CD4-positive, CD25-positive, alpha-beta regulatory T cell (primary cell): ENCODE data around the gene DAGLA. TPM values are rescaled to one million over a fixed set of nuclear protein-coding genes. Genes with fewer than 3 reads are reported as not detected.

Experiments used
- ATAC-seq, 2 donors: fragments of 150-1000 bp; cut with Tn5 transposase; one replicate each; pipeline ENCODE4 v1.10.0; 2021; ENCODE audit warnings: low read depth in 2 of 2, moderate number of reproducible peaks in 2 of 2, moderate library complexity in 1 of 2
- DNase-seq, 3 donors: peaks; one replicate each; pipeline versions ENCODE4 v3.0.0 to v3.0.0-alpha.2; 2012 to 2022; ENCODE audit warnings: mixed read lengths in 1 of 3
- H3K27ac ChIP-seq: one replicate; pipeline ENCODE4 v1.7.0; 2013; ENCODE audit warnings: mild to moderate bottlenecking, low read length; ENCODE audit not compliant: insufficient read depth, poor library complexity, severe bottlenecking
- H3K27me3 ChIP-seq: one replicate; pipeline ENCODE4 v1.7.0; 2013; ENCODE audit warnings: low read length; ENCODE audit not compliant: control insufficient read depth, insufficient read depth
- H3K36me3 ChIP-seq: one replicate; pipeline ENCODE4 v1.7.0; 2013; ENCODE audit warnings: mild to moderate bottlenecking, low read length, moderate library complexity; ENCODE audit not compliant: control insufficient read depth, insufficient read depth
- H3K4me1 ChIP-seq: 2 replicates; pipeline ENCODE4 v1.7.0; 2013; ENCODE audit warnings: mild to moderate bottlenecking, low read length; ENCODE audit not compliant: insufficient read depth, control insufficient read depth, poor library complexity, severe bottlenecking
- H3K4me3 ChIP-seq: one replicate; pipeline ENCODE4 v1.7.0; 2013; ENCODE audit warnings: low read depth, mild to moderate bottlenecking, low read length, moderate library complexity
- H3K9me3 ChIP-seq, 2 experiments: 1 replicate in 1 of 2; 2 replicates in 1 of 2; pipeline ENCODE4 v1.7.0; 2013; ENCODE audit warnings: low read length in 2 of 2, mild to moderate bottlenecking in 1 of 2, moderate library complexity in 1 of 2; ENCODE audit not compliant: control insufficient read depth in 2 of 2
- H3K27ac Mint-ChIP-seq, 3 donors: one replicate each; pipeline ENCODE4 v1.8.0; 2020 to 2022; ENCODE audit warnings: mild to moderate bottlenecking in 3 of 3, mixed read lengths in 3 of 3, moderate library complexity in 2 of 3
- H3K27me3 Mint-ChIP-seq: one replicate; pipeline ENCODE4 v1.8.0; 2022; ENCODE audit warnings: mild to moderate bottlenecking, mixed read lengths
- H3K36me3 Mint-ChIP-seq: one replicate; pipeline ENCODE4 v1.8.0; 2020; ENCODE audit warnings: mixed read lengths
- H3K4me1 Mint-ChIP-seq, 4 donors: one replicate each; pipeline ENCODE4 v1.8.0; 2020 to 2022; ENCODE audit warnings: mixed read lengths in 4 of 4, mild to moderate bottlenecking in 1 of 4
- H3K4me3 Mint-ChIP-seq, 4 donors: one replicate each; pipeline ENCODE4 v1.8.0; 2020 to 2022; ENCODE audit warnings: mild to moderate bottlenecking in 4 of 4, mixed read lengths in 4 of 4, moderate library complexity in 3 of 4
- H3K9me3 Mint-ChIP-seq, 7 donors: one replicate each; pipeline ENCODE4 v1.8.0; 2020 to 2022; ENCODE audit warnings: mixed read lengths in 7 of 7, mild to moderate bottlenecking in 3 of 7, moderate library complexity in 2 of 7
- polyA plus RNA-seq, 4 donors: library from polyadenylated mRNA; unstranded; fragments of 300-500 nt; fragmentation: Illumina TruSeq; gene quantifications; one replicate each; pipeline ENCODE4 v1.2.3, GENCODE V29; 2021
- total RNA-seq: library from RNA; stranded (reverse); gene quantifications from one replicate; pipeline ENCODE4 v1.2.3, GENCODE V29; 2022

DAGLA gene
- total and polyA plus RNA-seq, 5 donors from 2014 or later: 0.08 to 0.94 (median 0.10) TPM; not detected in 2

DNA sequence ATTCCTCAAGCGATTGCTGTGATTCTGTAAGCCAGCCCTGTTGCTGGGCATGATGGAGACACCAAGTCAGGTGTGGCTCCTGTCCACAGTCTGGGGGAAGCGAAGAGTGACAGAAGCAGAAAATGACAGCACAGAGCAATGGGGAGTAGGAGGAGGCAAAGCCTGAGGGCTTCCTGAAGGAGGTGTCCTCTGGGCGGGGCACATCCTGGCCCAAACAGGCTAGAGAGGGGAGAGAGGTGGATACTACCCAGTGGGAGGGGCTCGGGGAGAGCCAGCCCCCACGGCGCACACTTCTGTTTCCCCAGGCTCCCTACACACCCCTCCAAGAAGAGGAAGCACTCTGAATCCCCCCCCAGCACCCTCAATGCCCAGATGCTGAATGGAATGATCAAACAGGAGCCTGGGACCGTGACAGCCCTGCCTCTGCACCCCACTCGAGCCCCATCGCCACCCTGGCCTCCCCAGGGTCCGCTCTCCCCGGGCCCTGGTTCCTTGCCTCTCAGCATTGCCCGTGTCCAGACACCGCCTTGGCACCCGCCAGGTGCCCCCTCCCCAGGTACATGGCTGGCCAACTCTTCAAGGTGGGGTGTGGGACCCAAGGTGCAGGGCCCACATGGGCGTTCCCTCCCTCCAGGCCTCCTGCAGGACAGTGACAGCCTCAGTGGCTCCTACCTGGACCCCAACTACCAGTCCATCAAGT is 91.2 kb downstream of the DAGLA start:
- H3K36me3 ChIP-seq: no peaks in the 10 kb centered on the region
- no peak for ATAC-seq
- no peak for DNase-seq
- H3K27me3 Mint-ChIP-seq: no peaks in the 10 kb centered on the region
- no peaks in the 10 kb centered on the region for H3K36me3 Mint-ChIP-seq
- peak overlapping the region in 1 of 3 donors; percentile 65 for H3K27ac Mint-ChIP-seq
- no peaks in the 10 kb centered on the region for H3K9me3 ChIP-seq
- H3K4me1 ChIP-seq: peaks cover 7% of the 10 kb centered on the region
- no peak overlapping the region for H3K27ac ChIP-seq
- no peak overlapping the region for H3K4me3 ChIP-seq
- H3K27me3 ChIP-seq: no peaks in the 10 kb centered on the region
- peaks cover 0 to 7% (median 2%) of the 10 kb centered on the region in 4 donors for H3K4me1 Mint-ChIP-seq
- H3K9me3 Mint-ChIP-seq: peaks cover 0 to 1% (median 0%) of the 10 kb centered on the region in 7 donors
- H3K4me3 Mint-ChIP-seq: no peak overlapping the region

DNA sequence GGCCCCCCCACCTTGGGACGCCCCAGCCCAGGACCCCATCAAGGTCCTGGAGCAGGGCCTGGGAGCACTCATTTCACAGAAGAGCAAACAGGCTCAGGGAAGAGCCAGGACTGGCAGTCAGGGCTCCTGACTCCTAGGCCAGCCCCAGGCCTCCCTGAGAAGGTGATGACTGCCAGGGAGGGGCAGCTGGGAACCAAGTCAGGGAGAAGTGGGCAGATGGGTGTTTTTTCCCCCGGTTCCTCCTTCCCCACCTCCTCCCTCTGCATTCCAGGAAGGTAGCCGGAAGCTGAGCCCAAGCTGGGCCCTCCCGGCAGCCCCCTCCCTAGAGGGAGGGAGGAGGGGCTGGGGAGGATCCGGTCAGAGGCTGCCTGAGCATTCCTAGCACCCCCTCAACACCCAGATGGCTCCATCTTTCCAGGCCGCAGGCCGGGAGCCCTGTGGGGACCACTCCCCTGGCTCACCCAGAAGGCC is 91.8 kb downstream of the DAGLA start:
- Histone ChIP-seq H3K36me3 (no peaks in the 10 kb centered on the region), H3K4me3 (no peak overlapping the region), H3K27ac (no peak overlapping the region), H3K27me3 (no peaks in the 10 kb centered on the region), H3K9me3 (no peaks in the 10 kb centered on the region), H3K4me1 (peaks cover 12% of the 10 kb centered on the region)
- Mint-ChIP-seq H3K4me3 (no peak overlapping the region), H3K4me1 (peaks cover 0 to 14% (median 4%) of the 10 kb centered on the region in 4 donors), H3K27ac (no peak overlapping the region), H3K9me3 (peaks cover 0 to 1% (median 0%) of the 10 kb centered on the region in 7 donors), H3K36me3 (no peaks in the 10 kb centered on the region), H3K27me3 (no peaks in the 10 kb centered on the region)
- no peak for ATAC-seq
- no peak for DNase-seq

DNA sequence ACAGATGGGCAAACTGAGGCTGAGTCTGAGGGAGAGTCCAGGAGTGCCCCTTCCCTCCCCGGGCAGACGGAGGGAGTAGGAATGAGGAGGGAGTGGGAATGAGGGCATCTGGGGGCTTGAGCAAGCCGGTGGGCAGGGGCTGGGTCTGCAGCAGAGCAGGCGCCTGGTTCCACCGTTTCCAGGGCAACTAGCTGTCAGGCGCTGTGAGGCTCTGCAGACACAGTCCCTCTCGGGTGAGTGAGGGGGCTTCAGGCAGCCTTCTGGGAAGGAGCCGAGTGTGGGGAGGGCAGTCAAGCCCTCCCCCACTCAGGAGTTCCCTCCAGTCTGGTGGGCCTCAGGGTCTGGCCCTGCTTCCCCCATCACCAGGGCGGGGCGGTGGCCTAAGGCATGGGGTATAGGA is 93.2 kb downstream of the DAGLA start:
- Histone ChIP-seq H3K27me3 (no peaks in the 10 kb centered on the region), H3K9me3 (no peaks in the 10 kb centered on the region), H3K4me1 (peaks cover 20% of the 10 kb centered on the region), H3K4me3 (no peak overlapping the region), H3K36me3 (no peaks in the 10 kb centered on the region), H3K27ac (no peak overlapping the region)
- peaks cover 0 to 21% (median 4%) of the 10 kb centered on the region in 4 donors for H3K4me1 Mint-ChIP-seq
- peaks cover 0 to 1% (median 0%) of the 10 kb centered on the region in 7 donors for H3K9me3 Mint-ChIP-seq
- no peak overlapping the region for H3K27ac Mint-ChIP-seq
- DNase-seq: no peak
- H3K36me3 Mint-ChIP-seq: no peaks in the 10 kb centered on the region
- ATAC-seq: no peak
- no peak overlapping the region for H3K4me3 Mint-ChIP-seq
- peaks cover under 1% of the 10 kb centered on the region for H3K27me3 Mint-ChIP-seq

DNA sequence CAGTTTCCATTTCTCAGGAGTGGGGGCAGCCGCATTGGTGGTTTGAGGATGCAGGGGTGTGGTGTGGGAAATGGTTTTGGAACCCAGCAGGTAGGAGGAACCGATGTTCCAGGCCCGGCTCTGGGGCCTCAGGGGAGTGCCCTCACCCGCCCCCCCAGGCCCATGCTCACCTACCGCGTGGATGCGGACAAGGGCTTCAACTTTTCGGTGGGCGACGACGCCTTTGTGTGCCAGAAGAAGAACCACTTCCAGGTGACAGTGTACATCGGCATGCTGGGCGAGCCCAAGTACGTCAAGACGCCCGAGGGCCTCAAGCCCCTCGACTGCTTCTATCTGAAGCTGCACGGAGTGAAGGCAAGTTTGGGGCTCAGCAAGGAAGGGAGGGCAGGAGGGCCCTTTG is 93.6 kb downstream of the DAGLA start:
- no peak overlapping the region for H3K4me3 Mint-ChIP-seq
- no peak overlapping the region for H3K27ac Mint-ChIP-seq
- Histone ChIP-seq H3K9me3 (no peaks in the 10 kb centered on the region), H3K27ac (no peak overlapping the region), H3K27me3 (no peaks in the 10 kb centered on the region), H3K4me1 (peaks cover 20% of the 10 kb centered on the region), H3K36me3 (no peaks in the 10 kb centered on the region), H3K4me3 (no peak overlapping the region)
- peaks cover 0 to 1% (median 0%) of the 10 kb centered on the region in 7 donors for H3K9me3 Mint-ChIP-seq
- no peaks in the 10 kb centered on the region for H3K36me3 Mint-ChIP-seq
- H3K4me1 Mint-ChIP-seq: peaks cover 0 to 21% (median 4%) of the 10 kb centered on the region in 4 donors
- ATAC-seq (no peak), DNase-seq (no peak)
- H3K27me3 Mint-ChIP-seq: peaks cover 5% of the 10 kb centered on the region

DNA sequence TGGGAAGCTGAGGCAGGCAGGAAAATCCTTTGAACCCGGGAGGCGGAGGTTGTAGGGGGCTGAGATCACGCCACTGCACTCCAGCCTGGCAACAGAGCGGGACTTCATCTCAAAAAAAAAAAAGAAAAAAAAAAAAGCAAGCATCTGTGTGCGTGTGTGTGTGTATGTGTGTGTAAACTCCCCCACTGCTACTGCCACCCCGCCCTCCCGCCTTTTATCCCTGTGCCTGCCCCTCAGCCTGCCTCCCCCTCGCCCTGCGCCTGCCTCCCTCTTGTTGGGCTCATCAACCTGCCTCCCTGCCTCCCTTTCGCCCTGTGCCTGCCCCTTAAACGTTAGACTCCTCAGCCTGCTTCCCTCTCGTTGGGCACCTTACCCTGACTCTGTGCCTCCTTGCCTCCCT is 94.2 kb downstream of the DAGLA start:
- no peaks in the 10 kb centered on the region for H3K36me3 ChIP-seq
- DNase-seq: no peak
- no peak overlapping the region for H3K27ac Mint-ChIP-seq
- peaks cover 0 to 1% (median 0%) of the 10 kb centered on the region in 7 donors for H3K9me3 Mint-ChIP-seq
- H3K27ac ChIP-seq: no peak overlapping the region
- no peak overlapping the region for H3K4me3 Mint-ChIP-seq
- H3K9me3 ChIP-seq: no peaks in the 10 kb centered on the region
- H3K4me3 ChIP-seq: no peak overlapping the region
- H3K4me1 ChIP-seq: peaks cover 20% of the 10 kb centered on the region
- peaks cover 0 to 21% (median 4%) of the 10 kb centered on the region in 4 donors for H3K4me1 Mint-ChIP-seq
- H3K27me3 Mint-ChIP-seq: peaks cover 7% of the 10 kb centered on the region
- ATAC-seq: no peak
- H3K36me3 Mint-ChIP-seq: no peaks in the 10 kb centered on the region
- no peaks in the 10 kb centered on the region for H3K27me3 ChIP-seq

DNA sequence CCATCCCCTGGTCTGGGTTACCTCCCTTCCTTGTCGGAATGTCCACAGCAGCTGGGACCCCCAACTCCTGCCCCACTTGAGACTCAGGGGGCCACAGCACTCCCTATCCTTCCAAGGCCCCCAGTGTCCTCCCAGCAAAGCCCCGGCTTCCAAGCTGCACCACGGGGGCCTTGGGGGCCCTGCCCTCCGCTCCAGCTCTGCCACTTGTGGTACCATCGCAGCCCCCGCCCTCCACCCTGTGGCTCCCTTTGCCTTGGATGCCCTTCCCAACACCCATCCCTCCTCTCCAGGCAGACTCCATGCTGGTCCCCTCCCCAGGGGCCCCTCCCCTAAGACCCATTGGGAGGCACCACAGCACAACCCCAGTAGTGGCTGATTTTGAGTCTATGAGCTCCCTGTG is 94.9 kb downstream of the DAGLA start:
- Mint-ChIP-seq H3K4me1 (peaks cover 0 to 21% (median 4%) of the 10 kb centered on the region in 4 donors), H3K27ac (no peak overlapping the region), H3K4me3 (peak overlapping the region in 1 of 4 donors; percentile 39), H3K36me3 (no peaks in the 10 kb centered on the region), H3K27me3 (peaks cover 11% of the 10 kb centered on the region), H3K9me3 (peaks cover 0 to 1% (median 0%) of the 10 kb centered on the region in 7 donors)
- ATAC-seq (no peak), DNase-seq (no peak)
- no peak overlapping the region for H3K4me3 ChIP-seq
- H3K27me3 ChIP-seq: no peaks in the 10 kb centered on the region
- H3K36me3 ChIP-seq: no peaks in the 10 kb centered on the region
- no peaks in the 10 kb centered on the region for H3K9me3 ChIP-seq
- no peak overlapping the region for H3K27ac ChIP-seq
- H3K4me1 ChIP-seq: peaks cover 20% of the 10 kb centered on the region

DNA sequence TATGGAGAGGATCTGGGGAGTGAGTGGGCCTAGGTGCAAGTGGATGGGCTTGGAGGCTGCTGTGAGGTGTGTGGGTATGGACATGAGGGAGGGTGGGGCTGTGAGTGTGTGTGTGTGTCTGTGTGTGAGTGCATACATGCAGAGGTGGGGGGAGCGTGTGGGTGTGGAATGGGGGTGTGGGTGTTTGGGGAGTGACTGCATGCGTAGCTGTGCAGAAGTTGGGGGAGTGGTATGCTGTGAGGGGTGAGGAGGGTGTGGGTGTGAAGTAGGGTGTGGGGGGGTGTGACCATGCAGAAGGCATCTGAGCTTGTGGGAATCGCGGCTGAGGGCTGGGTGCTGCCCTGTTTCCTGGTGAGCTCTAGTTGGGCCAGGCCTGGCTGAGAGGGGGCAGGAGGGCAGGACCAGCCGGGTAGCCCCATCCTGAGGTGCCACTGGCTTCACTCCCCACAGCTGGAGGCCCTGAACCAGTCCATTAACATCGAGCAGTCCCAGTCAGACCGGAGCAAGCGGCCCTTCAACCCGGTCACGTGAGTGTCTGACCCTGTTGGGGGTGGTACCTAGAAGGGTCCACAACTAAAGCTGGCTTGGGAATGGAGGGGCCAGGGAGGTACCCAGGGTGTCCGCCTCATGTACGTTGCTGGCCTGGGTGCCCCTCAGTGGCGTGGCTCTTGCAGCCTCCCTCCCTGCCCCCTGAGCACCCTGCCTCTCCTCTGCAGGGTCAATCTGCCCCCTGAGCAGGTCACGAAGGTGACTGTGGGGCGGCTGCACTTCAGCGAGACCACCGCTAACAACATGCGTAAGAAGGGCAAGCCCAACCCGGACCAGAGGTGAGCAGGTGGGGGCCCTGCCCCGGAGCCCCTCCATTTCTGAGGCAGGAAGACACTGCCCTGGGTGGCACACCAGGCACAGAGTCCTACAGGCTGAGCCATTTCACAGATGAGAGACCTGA is 95.7 kb downstream of the DAGLA start:
- Mint-ChIP-seq H3K4me1 (peaks cover 0 to 21% (median 4%) of the 10 kb centered on the region in 4 donors), H3K9me3 (peaks cover 0 to 1% (median 0%) of the 10 kb centered on the region in 7 donors), H3K27ac (peak overlapping the region in 1 of 3 donors; percentile 42), H3K4me3 (peak overlapping the region in 2 of 4 donors; percentile 21 to 39), H3K36me3 (no peaks in the 10 kb centered on the region), H3K27me3 (peaks cover 11% of the 10 kb centered on the region)
- Histone ChIP-seq H3K4me3 (no peak overlapping the region), H3K27ac (no peak overlapping the region), H3K4me1 (peaks cover 20% of the 10 kb centered on the region), H3K27me3 (no peaks in the 10 kb centered on the region), H3K36me3 (no peaks in the 10 kb centered on the region), H3K9me3 (no peaks in the 10 kb centered on the region)
- ATAC-seq (no peak), DNase-seq (no peak)
